GM19238 (cell line): Measurements from ENCODE around the gene CCDC87.
A peak's percentile ranks its signal among the peaks of the same experiment; 100 is the strongest.
"Not testable (repeated sequence)": the region's sequence is repeated elsewhere in the genome, so short reads cannot be mapped to it uniquely, and the experiment has no call there.

ENCODE experiments used
- DNase-seq: peaks from one replicate; pipeline ENCODE4 v3.0.0; 2011; ENCODE audit warnings: low spot score; ENCODE audit not compliant: insufficient read length

The CCDC87 gene

GRCh38 chr11:66555416-66555815 lies 37.4 kb downstream of the CCDC87 start:
- no peak for DNase-seq

- no peak for DNase-seq
Measured at GRCh38 chr11:66554602-66555001, 38.3 kb downstream of the CCDC87 start.

- DNase-seq = no peak
Measured at GRCh38 chr11:66550887-66551286, 42.0 kb downstream of the CCDC87 start.

- DNase-seq = no peak
Measured at GRCh38 chr11:66549696-66550095, 43.2 kb downstream of the CCDC87 start.

- no peak for DNase-seq
Measured at GRCh38 chr11:66548774-66549630, 43.9 kb downstream of the CCDC87 start.

GRCh38 chr11:66548041-66548440 lies 44.8 kb downstream of the CCDC87 start:
- no peak for DNase-seq

- no peak for DNase-seq
Measured at GRCh38 chr11:66547662-66548009, 45.2 kb downstream of the CCDC87 start.

- no peak for DNase-seq
Measured at GRCh38 chr11:66546966-66547661, 45.7 kb downstream of the CCDC87 start.

- no peak for DNase-seq
Measured at GRCh38 chr11:66546368-66546965, 46.4 kb downstream of the CCDC87 start, which contains the start of gene ACTN3. ACTN3 (plus strand) TSS chr11:66546903; CDS start chr11:66546938, 35 bp downstream.

GRCh38 chr11:66545701-66546367 lies 47.0 kb downstream of the CCDC87 start, which contains the start of gene ZDHHC24:
ZDHHC24 (minus strand) TSS chr11:66546048; CDS start chr11:66546003, 45 bp downstream.
- peak; percentile 95 for DNase-seq

- not testable (repeated sequence) for DNase-seq
Measured at GRCh38 chr11:66544952-66545351, 47.9 kb downstream of the CCDC87 start.

- DNase-seq = peak; percentile 54
Measured at GRCh38 chr11:66543263-66544107, 49.4 kb downstream of the CCDC87 start.

- no peak for DNase-seq
Measured at GRCh38 chr11:66542362-66542761, 50.5 kb downstream of the CCDC87 start.

- no peak for DNase-seq
Measured at GRCh38 chr11:66541892-66542291, 51.0 kb downstream of the CCDC87 start.

GRCh38 chr11:66540598-66540997 lies 52.3 kb downstream of the CCDC87 start:
- not testable (repeated sequence) for DNase-seq
